ENCODE measurements around the gene DDX53.

GRCh38 chrX:23012162-23012561, 12.4 kb downstream of the DDX53 start:
- TF ChIP-seq REST (IDR thresholded peaks at IDR 0.05; ENCODE audit: low read depth) (no peak), EP300 (IDR thresholded peaks at IDR 0.05; ENCODE audit: borderline replicate concordance) (no peak)

Measured in Ishikawa (cell line).